Stimulated activated CD8-positive, alpha-beta memory T cell treated with anti-CD3 and anti-CD28 coated beads, Interleukin-4, amount 100 ng/mL, for 24 hours (primary cell): ENCODE results near the gene BMF.

Experiments used
- DNase-seq: peaks from one replicate; pipeline ENCODE4 v3.0.0-alpha.2; 2020; ENCODE audit warnings: low read depth

The BMF gene

GRCh38 chr15:40103864-40104271 lies 4.8 kb downstream of the BMF start:
- DNase-seq = no peak

GRCh38 chr15:40102897-40103858 lies 5.5 kb downstream of the BMF start:
- DNase-seq = no peak

- DNase-seq = no peak
These were observed 7.5 kb downstream of the BMF start for GRCh38 chr15:40100947-40101905.

- DNase-seq = no peak
These were observed 8.3 kb downstream of the BMF start for GRCh38 chr15:40100123-40100946.

GRCh38 chr15:40098489-40099261 lies 10.0 kb downstream of the BMF start:
- peak; percentile 65 for DNase-seq

- no peak for DNase-seq
These were observed 10.7 kb downstream of the BMF start for GRCh38 chr15:40097968-40098476.

- no peak for DNase-seq
These were observed 11.3 kb downstream of the BMF start for GRCh38 chr15:40097096-40097967.

- no peak for DNase-seq
These were observed 12.4 kb downstream of the BMF start for GRCh38 chr15:40096094-40096891.

- no peak for DNase-seq
These were observed 13.1 kb downstream of the BMF start for GRCh38 chr15:40095371-40096093.

GRCh38 chr15:40094156-40094555 lies 14.5 kb downstream of the BMF start:
- no peak for DNase-seq

GRCh38 chr15:40092979-40093869 lies 15.5 kb downstream of the BMF start:
- no peak for DNase-seq

- no peak for DNase-seq
These were observed 16.3 kb downstream of the BMF start for GRCh38 chr15:40092256-40092978.

GRCh38 chr15:40091861-40092255 lies 16.8 kb downstream of the BMF start:
- DNase-seq = no peak

GRCh38 chr15:40090774-40091455 lies 17.8 kb downstream of the BMF start:
- DNase-seq = no peak

GRCh38 chr15:40088929-40089755 lies 19.5 kb downstream of the BMF start:
- DNase-seq = no peak
